Measurements from ENCODE around the gene RASIP1.

GRCh38 chr19:48674921-48675824 is 65.2 kb downstream of the RASIP1 start:
- TF ChIP-seq TAF1 (IDR thresholded peaks at IDR 0.05; ENCODE audit: low read depth, low read length) (no peak), CTCF (IDR thresholded peaks at IDR 0.05; ENCODE audit: control extremely low read depth in 1 of 3, insufficient read depth in 1 of 3, low read depth in 1 of 3, low read length in 3 of 3) (peak; percentile 68 to 95 (median 84)), EP300 (IDR thresholded peaks at IDR 0.05; ENCODE audit: borderline replicate concordance in 1 of 2, low read depth in 2 of 2, low read length in 2 of 2) (no peak), ATF2 (IDR thresholded peaks at IDR 0.05; ENCODE audit: low read length) (no peak), ZNF274 (IDR thresholded peaks at IDR 0.05; ENCODE audit: borderline replicate concordance, extremely low read depth, low read length) (no peak), POLR2AphosphoS5 (IDR thresholded peaks at IDR 0.05; ENCODE audit: low read depth, low read length) (no peak), POLR2A (IDR thresholded peaks at IDR 0.05; ENCODE audit: control extremely low read depth in 1 of 2, low read depth in 2 of 2, low read length in 2 of 2) (no peak)

Measured in H1 (cell line).